Measurements from ENCODE around the gene URM1. TPM values are rescaled to one million over a fixed set of nuclear protein-coding genes. Genes with fewer than 3 reads are reported as not detected.

The URM1 gene
- total RNA-seq, 1 donor: 35.1 TPM

DNA sequence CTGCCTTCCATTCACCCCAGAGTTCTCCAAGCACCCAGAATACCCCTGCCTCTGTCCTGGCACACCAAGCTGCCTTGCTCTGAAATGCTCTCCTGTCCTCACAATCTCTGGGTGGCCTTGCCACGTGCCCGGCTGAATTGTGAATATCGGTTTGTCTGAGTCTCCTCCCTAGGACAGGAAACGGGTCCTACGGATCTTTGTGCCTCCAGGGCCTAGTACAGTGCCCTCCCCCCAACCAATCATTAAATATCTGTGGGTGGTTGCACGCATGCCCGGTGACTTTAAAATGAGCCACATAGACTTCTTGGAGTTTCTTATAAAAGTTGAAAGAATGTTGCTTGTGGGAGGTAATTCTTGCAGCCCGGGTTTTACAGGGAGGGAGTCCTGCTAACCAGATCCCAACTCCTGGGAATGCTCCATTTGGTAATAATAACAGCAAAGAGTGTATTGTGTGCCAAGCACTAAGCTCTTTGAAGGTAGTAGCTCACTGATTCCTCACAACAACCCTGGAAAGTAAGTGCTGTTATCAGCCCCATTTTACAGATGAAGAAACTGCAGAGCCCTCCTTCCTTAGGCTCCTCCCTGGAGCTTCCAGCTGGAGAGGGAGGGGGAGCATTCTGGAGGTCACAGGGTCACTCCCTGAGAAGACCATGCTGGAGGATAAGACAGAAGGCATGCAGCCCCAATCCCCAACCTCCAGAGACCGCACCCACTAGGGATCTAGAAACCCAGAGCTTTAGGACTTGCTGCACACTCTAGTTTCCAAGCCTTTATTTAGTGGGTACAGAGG, 23.4 kb downstream of the URM1 start:
- TF ChIP-seq, protein P1, sequence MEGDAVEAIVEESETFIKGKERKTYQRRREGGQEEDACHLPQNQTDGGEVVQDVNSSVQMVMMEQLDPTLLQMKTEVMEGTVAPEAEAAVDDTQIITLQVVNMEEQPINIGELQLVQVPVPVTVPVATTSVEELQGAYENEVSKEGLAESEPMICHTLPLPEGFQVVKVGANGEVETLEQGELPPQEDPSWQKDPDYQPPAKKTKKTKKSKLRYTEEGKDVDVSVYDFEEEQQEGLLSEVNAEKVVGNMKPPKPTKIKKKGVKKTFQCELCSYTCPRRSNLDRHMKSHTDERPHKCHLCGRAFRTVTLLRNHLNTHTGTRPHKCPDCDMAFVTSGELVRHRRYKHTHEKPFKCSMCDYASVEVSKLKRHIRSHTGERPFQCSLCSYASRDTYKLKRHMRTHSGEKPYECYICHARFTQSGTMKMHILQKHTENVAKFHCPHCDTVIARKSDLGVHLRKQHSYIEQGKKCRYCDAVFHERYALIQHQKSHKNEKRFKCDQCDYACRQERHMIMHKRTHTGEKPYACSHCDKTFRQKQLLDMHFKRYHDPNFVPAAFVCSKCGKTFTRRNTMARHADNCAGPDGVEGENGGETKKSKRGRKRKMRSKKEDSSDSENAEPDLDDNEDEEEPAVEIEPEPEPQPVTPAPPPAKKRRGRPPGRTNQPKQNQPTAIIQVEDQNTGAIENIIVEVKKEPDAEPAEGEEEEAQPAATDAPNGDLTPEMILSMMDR (IDR thresholded peaks at IDR 0.05; ENCODE audit: extremely low read depth, low read depth, low read length): no peak
- peak; percentile 80 for DNase-seq (ENCODE audit: insufficient read length, low spot score, missing footprints)
- no peak overlapping the region for H2AFZ ChIP-seq (ENCODE audit: low read length)
- no peaks in the 10 kb centered on the region for H3K36me3 ChIP-seq (ENCODE audit: insufficient read depth, low read length)
- H3K4me1 ChIP-seq (ENCODE audit: insufficient read depth, low read length): peaks cover 4% of the 10 kb centered on the region
- H3K79me2 ChIP-seq (ENCODE audit: insufficient read depth, low read length): no peaks in the 10 kb centered on the region
- no peak overlapping the region for H3K27ac ChIP-seq (ENCODE audit: low read depth, low read length)
- H4K20me1 ChIP-seq (ENCODE audit: insufficient read depth, low read length): no peaks in the 10 kb centered on the region
- H3K4me2 ChIP-seq (ENCODE audit: insufficient read depth, low read length): no peak overlapping the region
- no peaks in the 10 kb centered on the region for H3K9me3 ChIP-seq (ENCODE audit: low read depth, low read length)
- H3K4me3 ChIP-seq (ENCODE audit: insufficient read depth, low read length): no peak overlapping the region
- peaks cover 23% of the 10 kb centered on the region for H3K27me3 ChIP-seq (ENCODE audit: insufficient read depth, low read length)

DNA sequence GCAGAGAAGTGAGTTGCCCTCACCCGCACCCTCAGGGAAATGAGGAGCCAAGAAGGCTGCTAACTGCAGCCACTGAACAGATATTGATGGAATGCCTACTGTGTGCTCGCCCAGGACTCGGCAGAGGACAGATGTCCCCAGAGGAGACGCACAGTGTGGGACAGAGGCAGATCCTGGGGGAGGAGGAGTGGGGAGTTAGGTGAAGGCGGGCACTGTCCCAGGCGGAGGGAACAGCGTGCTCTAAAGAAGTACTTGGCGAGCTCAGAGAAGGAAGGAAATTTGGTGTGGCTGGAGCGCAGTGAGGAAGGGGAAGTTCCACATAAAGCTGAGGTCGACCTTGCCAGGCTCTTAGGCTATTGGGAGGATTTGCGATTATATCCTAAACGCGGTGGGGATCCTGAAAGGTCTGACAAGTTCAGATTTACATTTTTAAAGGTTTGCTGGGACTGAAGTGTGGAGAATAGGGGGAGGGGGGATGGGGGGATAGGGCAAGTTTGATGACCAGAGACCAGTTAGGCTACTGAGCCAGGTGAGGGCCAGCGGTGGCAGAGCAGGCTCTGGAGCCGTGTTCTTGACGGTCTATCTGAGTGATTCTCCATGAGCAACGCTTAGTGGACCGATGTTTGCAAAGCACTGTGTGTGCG, 25.9 kb downstream of the URM1 start:
- no peak overlapping the region for H3K4me3 ChIP-seq (ENCODE audit: insufficient read depth, low read length)
- no peaks in the 10 kb centered on the region for H3K79me2 ChIP-seq (ENCODE audit: insufficient read depth, low read length)
- no peak overlapping the region for H2AFZ ChIP-seq (ENCODE audit: low read length)
- TF ChIP-seq, protein P1 (IDR thresholded peaks at IDR 0.05; ENCODE audit: extremely low read depth, low read depth, low read length): no peak
- H4K20me1 ChIP-seq (ENCODE audit: insufficient read depth, low read length): no peaks in the 10 kb centered on the region
- no peaks in the 10 kb centered on the region for H3K9me3 ChIP-seq (ENCODE audit: low read depth, low read length)
- peak; percentile 66 for DNase-seq (ENCODE audit: insufficient read length, low spot score, missing footprints)
- H3K4me1 ChIP-seq (ENCODE audit: insufficient read depth, low read length): peaks cover 4% of the 10 kb centered on the region
- peak overlapping the region; percentile 39 for H3K4me2 ChIP-seq (ENCODE audit: insufficient read depth, low read length)
- H3K27ac ChIP-seq (ENCODE audit: low read depth, low read length): no peak overlapping the region
- H3K27me3 ChIP-seq (ENCODE audit: insufficient read depth, low read length): peaks cover 29% of the 10 kb centered on the region
- H3K36me3 ChIP-seq (ENCODE audit: insufficient read depth, low read length): no peaks in the 10 kb centered on the region

DNA sequence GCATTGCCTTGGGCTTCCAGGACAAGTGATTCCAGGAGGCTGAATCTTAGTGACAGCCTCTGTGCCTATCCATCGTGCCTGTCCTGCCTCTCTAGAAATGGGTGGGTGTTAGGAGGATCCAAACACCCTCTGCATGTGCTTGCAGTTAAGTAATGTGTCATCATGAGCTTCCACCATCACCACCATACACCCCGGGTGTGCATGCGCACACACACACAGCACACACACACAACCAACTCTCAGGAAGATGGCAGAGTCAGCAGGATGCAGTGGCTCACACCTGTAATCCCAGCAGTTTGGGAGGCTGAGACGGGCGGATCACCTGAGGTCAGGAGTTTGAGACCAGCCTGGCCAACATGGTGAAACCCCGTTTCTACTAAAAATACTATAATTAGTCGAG, 26.7 kb downstream of the URM1 start:
- Histone ChIP-seq H3K4me3 (ENCODE audit: insufficient read depth, low read length) (no peak overlapping the region), H2AFZ (ENCODE audit: low read length) (no peak overlapping the region), H3K36me3 (ENCODE audit: insufficient read depth, low read length) (no peaks in the 10 kb centered on the region), H3K4me1 (ENCODE audit: insufficient read depth, low read length) (peaks cover 4% of the 10 kb centered on the region), H4K20me1 (ENCODE audit: insufficient read depth, low read length) (no peaks in the 10 kb centered on the region), H3K9me3 (ENCODE audit: low read depth, low read length) (no peaks in the 10 kb centered on the region), H3K4me2 (ENCODE audit: insufficient read depth, low read length) (no peak overlapping the region), H3K79me2 (ENCODE audit: insufficient read depth, low read length) (no peaks in the 10 kb centered on the region), H3K27ac (ENCODE audit: low read depth, low read length) (no peak overlapping the region), H3K27me3 (ENCODE audit: insufficient read depth, low read length) (peaks cover 29% of the 10 kb centered on the region)
- TF ChIP-seq, protein P1 (IDR thresholded peaks at IDR 0.05; ENCODE audit: extremely low read depth, low read depth, low read length): no peak
- peak; percentile 68 for DNase-seq (ENCODE audit: insufficient read length, low spot score, missing footprints)

DNA sequence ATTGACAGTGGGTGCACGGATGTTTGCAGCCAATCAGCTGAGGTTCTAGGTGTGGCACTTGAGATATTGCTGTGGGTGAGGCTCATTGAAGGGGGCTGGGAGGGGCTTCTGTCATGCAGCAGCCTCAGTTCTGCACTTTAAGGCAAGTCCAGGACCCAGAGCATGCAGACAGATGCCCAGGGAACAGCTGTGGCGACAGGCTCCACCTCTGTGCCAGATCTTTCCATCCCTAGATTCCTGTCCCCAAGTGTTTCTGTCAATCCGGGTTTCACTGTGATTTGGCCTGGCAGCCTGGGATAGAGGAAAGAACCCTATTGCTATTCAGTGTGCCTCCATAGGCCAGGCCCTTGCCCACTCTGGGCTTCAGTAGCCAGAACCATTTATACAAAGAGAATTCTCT, 28.7 kb downstream of the URM1 start:
- no peaks in the 10 kb centered on the region for H3K79me2 ChIP-seq (ENCODE audit: insufficient read depth, low read length)
- H3K36me3 ChIP-seq (ENCODE audit: insufficient read depth, low read length): no peaks in the 10 kb centered on the region
- H3K27ac ChIP-seq (ENCODE audit: low read depth, low read length): no peak overlapping the region
- H3K4me3 ChIP-seq (ENCODE audit: insufficient read depth, low read length): no peak overlapping the region
- no peak overlapping the region for H3K4me2 ChIP-seq (ENCODE audit: insufficient read depth, low read length)
- peaks cover 27% of the 10 kb centered on the region for H3K27me3 ChIP-seq (ENCODE audit: insufficient read depth, low read length)
- H3K9me3 ChIP-seq (ENCODE audit: low read depth, low read length): no peaks in the 10 kb centered on the region
- TF ChIP-seq, protein P1 (IDR thresholded peaks at IDR 0.05; ENCODE audit: extremely low read depth, low read depth, low read length): no peak
- H3K4me1 ChIP-seq (ENCODE audit: insufficient read depth, low read length): no peaks in the 10 kb centered on the region
- no peak overlapping the region for H2AFZ ChIP-seq (ENCODE audit: low read length)
- DNase-seq (ENCODE audit: insufficient read length, low spot score, missing footprints): peak; percentile 76
- no peaks in the 10 kb centered on the region for H4K20me1 ChIP-seq (ENCODE audit: insufficient read depth, low read length)

Data from osteoblast (primary cell).